MM.1S (cell line): ENCODE data around the gene GSN.

Source experiments
- EZH2 ChIP-seq: fragments of 300-600 bp; sonication (generic); optimal IDR thresholded peaks from 2 replicates; pipeline ENCODE3; 2017; ENCODE audit warnings: low read depth, mild to moderate bottlenecking, antibody characterized with exemption, low read length, mixed read lengths
- EZH2phosphoT487 ChIP-seq: fragments of 300-600 bp; sonication (generic); IDR thresholded peaks from 2 replicates; pipeline ENCODE4 v1.6.1; 2018; ENCODE audit warnings: antibody characterized with exemption, low read length
- TF ChIP-seq, protein P1 (sequence below): fragments of 300-600 bp; sonication (generic); IDR thresholded peaks from 2 replicates; pipeline ENCODE4 v1.5.1; 2016; ENCODE audit warnings: antibody characterized with exemption, low read length, mixed read lengths

DNA sequence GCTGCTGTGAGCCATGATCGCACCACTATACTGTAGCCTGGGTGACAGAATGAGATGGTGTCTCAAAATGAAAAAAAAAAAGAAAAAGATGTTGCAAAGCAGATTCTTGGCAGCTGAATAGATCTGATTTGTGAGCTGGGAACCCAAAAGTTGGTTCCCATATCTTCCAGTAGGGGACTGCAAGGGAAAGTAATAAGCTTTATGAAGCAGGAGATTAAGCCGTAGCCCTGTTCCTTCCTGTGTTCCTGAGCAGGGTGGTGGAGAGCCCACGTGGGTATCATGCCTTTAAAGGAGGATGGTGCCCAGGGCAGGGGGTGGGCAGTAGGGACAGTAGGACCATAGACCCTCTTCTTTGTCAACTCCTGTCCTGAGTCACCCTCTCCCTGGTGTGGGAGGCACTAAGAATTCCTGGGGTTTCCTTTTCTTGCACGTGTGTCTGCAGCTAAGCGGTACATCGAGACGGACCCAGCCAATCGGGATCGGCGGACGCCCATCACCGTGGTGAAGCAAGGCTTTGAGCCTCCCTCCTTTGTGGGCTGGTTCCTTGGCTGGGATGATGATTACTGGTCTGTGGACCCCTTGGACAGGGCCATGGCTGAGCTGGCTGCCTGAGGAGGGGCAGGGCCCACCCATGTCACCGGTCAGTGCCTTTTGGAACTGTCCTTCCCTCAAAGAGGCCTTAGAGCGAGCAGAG lies 64.2 kb downstream of the GSN start:
- TF ChIP-seq EZH2phosphoT487 = no peak
- TF ChIP-seq, protein P1, sequence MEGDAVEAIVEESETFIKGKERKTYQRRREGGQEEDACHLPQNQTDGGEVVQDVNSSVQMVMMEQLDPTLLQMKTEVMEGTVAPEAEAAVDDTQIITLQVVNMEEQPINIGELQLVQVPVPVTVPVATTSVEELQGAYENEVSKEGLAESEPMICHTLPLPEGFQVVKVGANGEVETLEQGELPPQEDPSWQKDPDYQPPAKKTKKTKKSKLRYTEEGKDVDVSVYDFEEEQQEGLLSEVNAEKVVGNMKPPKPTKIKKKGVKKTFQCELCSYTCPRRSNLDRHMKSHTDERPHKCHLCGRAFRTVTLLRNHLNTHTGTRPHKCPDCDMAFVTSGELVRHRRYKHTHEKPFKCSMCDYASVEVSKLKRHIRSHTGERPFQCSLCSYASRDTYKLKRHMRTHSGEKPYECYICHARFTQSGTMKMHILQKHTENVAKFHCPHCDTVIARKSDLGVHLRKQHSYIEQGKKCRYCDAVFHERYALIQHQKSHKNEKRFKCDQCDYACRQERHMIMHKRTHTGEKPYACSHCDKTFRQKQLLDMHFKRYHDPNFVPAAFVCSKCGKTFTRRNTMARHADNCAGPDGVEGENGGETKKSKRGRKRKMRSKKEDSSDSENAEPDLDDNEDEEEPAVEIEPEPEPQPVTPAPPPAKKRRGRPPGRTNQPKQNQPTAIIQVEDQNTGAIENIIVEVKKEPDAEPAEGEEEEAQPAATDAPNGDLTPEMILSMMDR = no peak
- TF ChIP-seq EZH2 = no peak
